IMR-90 (cell line): ENCODE results near the gene PALM3. TPM values are rescaled to one million over a fixed set of nuclear protein-coding genes. Genes with fewer than 3 reads are reported as not detected.

Source experiments
- ATAC-seq: fragments of 200-7000 bp; cut with Tn5 transposase; 2 replicates; pipeline ENCODE4 v1.9.1; 2020; ENCODE audit warnings: low read depth, mild to moderate bottlenecking, moderate library complexity
- BruUV-seq: library from RNA; stranded (reverse); fragments of 400-500 nt; replicated peaks from 2 replicates; lab custom pipeline; 2021; lab: Mats Ljungman, UMichigan
- CTCF ChIA-PET: fragments of 300-600 bp; formaldehyde crosslinking; extraction: SDS; loops from one replicate; lab custom pipeline; 2021; ENCODE audit warnings: antibody characterized with exemption; lab: Yijun Ruan, JAX
- POLR2A ChIA-PET: fragments of 300-600 bp; sonication (Branson Sonifier 250); formaldehyde crosslinking; loops from one replicate; lab custom pipeline; 2022; ENCODE audit warnings: antibody characterized with exemption; ENCODE audit not compliant: unreplicated experiment; lab: Charles Lee
- DNase-seq: peaks from one replicate; pipeline ENCODE4 v3.0.0; 2013
- H2AFZ ChIP-seq: replicated peaks from 2 replicates; pipeline ENCODE3; 2013; ENCODE audit warnings: low read length, mild to moderate bottlenecking; ENCODE audit not compliant: poor library complexity
- H2AK5ac ChIP-seq: 2 replicates; pipeline ENCODE4 v1.6.1; 2013; ENCODE audit warnings: low read depth, low read length, inconsistent platforms
- H2AK9ac ChIP-seq: replicated peaks from 2 replicates; pipeline ENCODE3; 2013; ENCODE audit warnings: mild to moderate bottlenecking, low read depth, low read length, moderate library complexity; ENCODE audit not compliant: poor library complexity
- H2BK120ac ChIP-seq: 2 replicates; pipeline ENCODE4 v1.6.1; 2013; ENCODE audit warnings: low read depth, low read length, inconsistent platforms
- H2BK15ac ChIP-seq: 3 replicates; pipeline ENCODE4 v1.6.1; 2013; ENCODE audit warnings: low read depth, low read length, inconsistent platforms
- H2BK20ac ChIP-seq: 2 replicates; pipeline ENCODE4 v1.6.1; 2013; ENCODE audit warnings: low read depth, mild to moderate bottlenecking, inconsistent platforms, low read length, moderate library complexity
- H2BK5ac ChIP-seq: 2 replicates; pipeline ENCODE4 v1.6.1; 2013; ENCODE audit warnings: mild to moderate bottlenecking, low read depth, low read length, inconsistent platforms; ENCODE audit not compliant: poor library complexity, severe bottlenecking
- H3K14ac ChIP-seq: replicated peaks from 2 replicates; pipeline ENCODE4 v1.6.1; 2013; ENCODE audit warnings: low read depth, low read length, inconsistent platforms
- H3K18ac ChIP-seq: 2 replicates; pipeline ENCODE4 v1.6.1; 2013; ENCODE audit warnings: low read depth, low read length, control low read depth
- H3K23ac ChIP-seq: 2 replicates; pipeline ENCODE4 v1.6.1; 2013; ENCODE audit warnings: low read depth, low read length, inconsistent platforms
- H3K27ac ChIP-seq: 2 replicates; pipeline ENCODE4 v1.5.1; 2013; ENCODE audit warnings: mild to moderate bottlenecking, control low read depth, low read length; ENCODE audit not compliant: insufficient read depth
- H3K27me3 ChIP-seq: 2 replicates; pipeline ENCODE4 v1.6.1; 2013; ENCODE audit warnings: low read length; ENCODE audit not compliant: control insufficient read depth, insufficient read depth
- H3K36me3 ChIP-seq: 2 replicates; pipeline ENCODE4 v1.6.1; 2013; ENCODE audit warnings: low read length, mixed read lengths; ENCODE audit not compliant: control insufficient read depth, insufficient read depth
- H3K4ac ChIP-seq: 2 replicates; pipeline ENCODE4 v1.6.1; 2013; ENCODE audit warnings: low read depth, low read length, inconsistent platforms
- H3K4me1 ChIP-seq: 2 replicates; pipeline ENCODE4 v1.6.1; 2013; ENCODE audit warnings: low read length, mixed read lengths; ENCODE audit not compliant: control insufficient read depth, insufficient read depth
- H3K4me2 ChIP-seq: 2 replicates; pipeline ENCODE4 v1.6.1; 2013; ENCODE audit warnings: low read depth, mild to moderate bottlenecking, control low read depth, low read length, moderate library complexity
- H3K4me3 ChIP-seq: 2 replicates; pipeline ENCODE4 v1.5.1; 2013; ENCODE audit warnings: low read depth, mild to moderate bottlenecking, control low read depth, low read length, moderate library complexity; ENCODE audit not compliant: insufficient read depth
- H3K56ac ChIP-seq: 2 replicates; pipeline ENCODE4 v1.6.1; 2013; ENCODE audit warnings: low read length, inconsistent platforms; ENCODE audit not compliant: insufficient read depth; ENCODE audit errors: extremely low read depth
- H3K79me1 ChIP-seq, 2 experiments: 2 replicates each; pipeline ENCODE4 v1.6.1; 2013; ENCODE audit warnings: low read length in 2 of 2, inconsistent platforms in 1 of 2, low read depth in 1 of 2
- H3K9ac ChIP-seq: 2 replicates; pipeline ENCODE4 v1.6.1; 2013; ENCODE audit warnings: low read depth, low read length, control low read depth
- H3K9me1 ChIP-seq: 2 replicates; pipeline ENCODE4 v1.6.1; 2013; ENCODE audit warnings: low read length, inconsistent platforms; ENCODE audit not compliant: insufficient read depth
- H3K9me3 ChIP-seq: 2 replicates; pipeline ENCODE4 v1.6.1; 2013; ENCODE audit warnings: low read length; ENCODE audit not compliant: control insufficient read depth, insufficient read depth
- H4K20me1 ChIP-seq: 2 replicates; pipeline ENCODE4 v1.6.1; 2013; ENCODE audit warnings: low read length, inconsistent platforms; ENCODE audit not compliant: insufficient read depth
- H4K5ac ChIP-seq: 2 replicates; pipeline ENCODE4 v1.6.1; 2013; ENCODE audit warnings: mild to moderate bottlenecking, low read depth, low read length, control low read depth
- H4K8ac ChIP-seq, 2 experiments: 2 replicates each; pipeline ENCODE4 v1.6.1; 2013; ENCODE audit warnings: low read depth in 2 of 2, low read length in 2 of 2, control low read depth in 1 of 2, inconsistent platforms in 1 of 2
- H4K91ac ChIP-seq: 2 replicates; pipeline ENCODE4 v1.6.1; 2013; ENCODE audit warnings: low read depth, low read length, inconsistent platforms; ENCODE audit not compliant: insufficient read depth
- BHLHE40 ChIP-seq: fragments of 150-350 bp; IDR thresholded peaks from 2 replicates; pipeline ENCODE4 v1.6.1; 2016; ENCODE audit warnings: mild to moderate bottlenecking, low read depth, low read length
- CEBPB ChIP-seq: IDR thresholded peaks from 2 replicates; pipeline ENCODE4 v1.6.1; 2012; ENCODE audit warnings: low read depth, low read length, improper control_type of control experiment
- CHD1 ChIP-seq: IDR thresholded peaks from 2 replicates; pipeline ENCODE4 v1.6.1; 2012; ENCODE audit warnings: low read depth, low read length, improper control_type of control experiment
- CTCF ChIP-seq: conservative IDR thresholded peaks from 2 replicates; pipeline ENCODE4 v1.5.1; 2012; ENCODE audit warnings: mild to moderate bottlenecking, low read depth, low read length, improper control_type of control experiment
- ELK1 ChIP-seq: fragments of 150-350 bp; IDR thresholded peaks from 2 replicates; pipeline ENCODE4 v1.6.1; 2016; ENCODE audit warnings: low read depth, mild to moderate bottlenecking, low read length, moderate library complexity, borderline replicate concordance
- FOS ChIP-seq: fragments of 150-350 bp; IDR thresholded peaks from 2 replicates; pipeline ENCODE4 v1.6.1; 2016; ENCODE audit warnings: low read depth, low read length
- MAFK ChIP-seq: IDR thresholded peaks from 2 replicates; pipeline ENCODE4 v1.6.1; 2012; ENCODE audit warnings: low read depth, low read length, improper control_type of control experiment
- MAZ ChIP-seq: IDR thresholded peaks from 2 replicates; pipeline ENCODE4 v1.6.1; 2012; ENCODE audit warnings: low read depth, mild to moderate bottlenecking, low read length, improper control_type of control experiment, moderate library complexity, borderline replicate concordance
- MXI1 ChIP-seq: IDR thresholded peaks from 2 replicates; pipeline ENCODE4 v1.6.1; 2012; ENCODE audit warnings: low read depth, mild to moderate bottlenecking, low read length, moderate library complexity, borderline replicate concordance
- NFE2L2 ChIP-seq: fragments of 150-350 bp; IDR thresholded peaks from 2 replicates; pipeline ENCODE4 v1.6.1; 2016; ENCODE audit warnings: low read depth, mild to moderate bottlenecking, low read length
- POLR2A ChIP-seq: IDR thresholded peaks from 2 replicates; pipeline ENCODE4 v1.6.1; 2012; ENCODE audit warnings: mild to moderate bottlenecking, low read depth, low read length
- RAD21 ChIP-seq: IDR thresholded peaks from 2 replicates; pipeline ENCODE4 v1.6.1; 2012; ENCODE audit warnings: low read length, improper control_type of control experiment
- RCOR1 ChIP-seq: IDR thresholded peaks from 2 replicates; pipeline ENCODE4 v1.6.1; 2012; ENCODE audit warnings: mild to moderate bottlenecking, low read length, improper control_type of control experiment; ENCODE audit not compliant: insufficient replicate concordance
- RFX5 ChIP-seq: IDR thresholded peaks from 2 replicates; pipeline ENCODE4 v1.8.0; 2012; ENCODE audit warnings: low read depth, mild to moderate bottlenecking, low read length, moderate library complexity
- SMC3 ChIP-seq: fragments of 150-350 bp; IDR thresholded peaks from 2 replicates; pipeline ENCODE4 v1.6.1; 2016; ENCODE audit warnings: low read depth, mild to moderate bottlenecking, antibody characterized with exemption, low read length, moderate library complexity
- USF2 ChIP-seq: fragments of 150-350 bp; IDR thresholded peaks from 2 replicates; pipeline ENCODE4 v1.6.1; 2017; ENCODE audit warnings: mild to moderate bottlenecking, antibody characterized with exemption, low read length, low read depth
- WGBS, 2 experiments: methylation state at CpG; one replicate each; pipeline versions ENCODE4 v1.1.5 to v1.1.7; 2013; ENCODE audit warnings: missing lambda C conversion rate in 2 of 2; ENCODE audit not compliant: insufficient read length in 1 of 2; ENCODE audit errors: extremely low coverage in 2 of 2; 5-methylcytosine and 5-hydroxymethylcytosine counted together
- dilution Hi-C: fragments of 300-500 bp; cut with HindIII; formaldehyde crosslinking; loops from one replicate; pipeline ENCODE4 v1.14.3; 2018; ENCODE audit warnings: low sequenced_read_pairs; ENCODE audit not compliant: unreplicated experiment
- in situ Hi-C: fragments of 300-500 bp; cut with MboI; formaldehyde crosslinking; loops from 3 replicates; pipeline ENCODE4 v1.14.3; 2019; ENCODE audit warnings: low sequenced_read_pairs, inconsistent platforms, mixed read lengths
- intact Hi-C: fragments of 100-400 bp; cut with micrococcal nuclease; formaldehyde crosslinking; loops from 2 replicates; pipeline ENCODE4 v1.10.0; 2022
- polyA plus RNA-seq, 3 experiments: library from polyadenylated mRNA; depleted of rRNA; stranded (reverse); fragments of >200 nt; gene quantifications; 2 replicates each; pipeline ENCODE4 v1.2.3, GENCODE V29; 2012; ENCODE audit warnings: low replicate concordance in 1 of 3
- total RNA-seq: library from RNA; depleted of rRNA; stranded (reverse); fragments of >200 nt; gene quantifications from 2 replicates; pipeline ENCODE4 v1.2.3, GENCODE V29; 2012

PALM3 gene
- total and polyA plus RNA-seq, 2 of the 4 experiments (the other 2 are of a cell fraction) = 0.18 to 0.84 TPM

GRCh38 chr19:14015524-14016035 lies 46.3 kb downstream of the PALM3 start:
- DNase-seq (no peak), ATAC-seq (no peak)
- H2BK20ac ChIP-seq = no peak overlapping the region
- WGBS, 2 experiments = 76% methylated on average over 6 of the region's 8 CpGs; no CpG with 5 or more reads in 1 of the 2 experiments
- no peaks in the 10 kb centered on the region for H3K4me1 ChIP-seq
- no peaks in the 10 kb centered on the region for H3K27me3 ChIP-seq
- no peak overlapping the region for H3K23ac ChIP-seq
- H3K9me1 ChIP-seq = no peaks in the 10 kb centered on the region
- no peak overlapping the region for H4K91ac ChIP-seq
- in situ Hi-C loops = no loop called here
- no peak overlapping the region for H3K4ac ChIP-seq
- no peak overlapping the region for H3K14ac ChIP-seq
- H4K5ac ChIP-seq = no peak overlapping the region
- TF ChIP-seq MAFK = no peak
- TF ChIP-seq ELK1 = no peak
- TF ChIP-seq MXI1 = no peak
- no peak for TF ChIP-seq RFX5
- no peak for TF ChIP-seq BHLHE40
- no peak for TF ChIP-seq CTCF
- no peak for TF ChIP-seq CEBPB
- TF ChIP-seq FOS = no peak
- TF ChIP-seq NFE2L2 = no peak
- no peak for TF ChIP-seq USF2
- TF ChIP-seq CHD1 = no peak
- TF ChIP-seq POLR2A = no peak
- TF ChIP-seq MAZ = no peak
- TF ChIP-seq RCOR1 = no peak
- TF ChIP-seq SMC3 = no peak
- TF ChIP-seq RAD21 = no peak
- H2AK5ac ChIP-seq = no peak overlapping the region
- H3K9ac ChIP-seq = no peak overlapping the region
- no peak overlapping the region for H3K4me3 ChIP-seq
- no peak overlapping the region for H2AFZ ChIP-seq
- dilution Hi-C loops = no loop called here
- H4K8ac ChIP-seq = no peak overlapping the region
- H2BK120ac ChIP-seq = no peak overlapping the region
- no peak overlapping the region for H2BK5ac ChIP-seq
- H3K4me2 ChIP-seq = no peak overlapping the region
- no peak overlapping the region for H3K56ac ChIP-seq
- no TSS peak for BruUV-seq
- no peak overlapping the region for H3K18ac ChIP-seq
- no peak overlapping the region for H2BK15ac ChIP-seq
- intact Hi-C loops = no loop called here
- no peak overlapping the region for H2AK9ac ChIP-seq
- POLR2A ChIA-PET = no interaction called here
- no peaks in the 10 kb centered on the region for H3K36me3 ChIP-seq
- CTCF ChIA-PET = no interaction called here
- H4K20me1 ChIP-seq = no peaks in the 10 kb centered on the region
- no peak overlapping the region for H3K27ac ChIP-seq
- H3K9me3 ChIP-seq = no peaks in the 10 kb centered on the region
- H3K79me1 ChIP-seq = no peaks in the 10 kb centered on the region
